Measurements from ENCODE around the gene URB2. TPM values are rescaled to one million over a fixed set of nuclear protein-coding genes. Genes with fewer than 3 reads are reported as not detected.
A peak's percentile ranks its signal among the peaks of the same experiment; 100 is the strongest.

The URB2 gene
- total and polyA plus RNA-seq, 2 of the 13 experiments (the other 11 are each of a cell fraction or from before 2014, with no cell fraction given): 4.0 to 17.6 TPM

DNA sequence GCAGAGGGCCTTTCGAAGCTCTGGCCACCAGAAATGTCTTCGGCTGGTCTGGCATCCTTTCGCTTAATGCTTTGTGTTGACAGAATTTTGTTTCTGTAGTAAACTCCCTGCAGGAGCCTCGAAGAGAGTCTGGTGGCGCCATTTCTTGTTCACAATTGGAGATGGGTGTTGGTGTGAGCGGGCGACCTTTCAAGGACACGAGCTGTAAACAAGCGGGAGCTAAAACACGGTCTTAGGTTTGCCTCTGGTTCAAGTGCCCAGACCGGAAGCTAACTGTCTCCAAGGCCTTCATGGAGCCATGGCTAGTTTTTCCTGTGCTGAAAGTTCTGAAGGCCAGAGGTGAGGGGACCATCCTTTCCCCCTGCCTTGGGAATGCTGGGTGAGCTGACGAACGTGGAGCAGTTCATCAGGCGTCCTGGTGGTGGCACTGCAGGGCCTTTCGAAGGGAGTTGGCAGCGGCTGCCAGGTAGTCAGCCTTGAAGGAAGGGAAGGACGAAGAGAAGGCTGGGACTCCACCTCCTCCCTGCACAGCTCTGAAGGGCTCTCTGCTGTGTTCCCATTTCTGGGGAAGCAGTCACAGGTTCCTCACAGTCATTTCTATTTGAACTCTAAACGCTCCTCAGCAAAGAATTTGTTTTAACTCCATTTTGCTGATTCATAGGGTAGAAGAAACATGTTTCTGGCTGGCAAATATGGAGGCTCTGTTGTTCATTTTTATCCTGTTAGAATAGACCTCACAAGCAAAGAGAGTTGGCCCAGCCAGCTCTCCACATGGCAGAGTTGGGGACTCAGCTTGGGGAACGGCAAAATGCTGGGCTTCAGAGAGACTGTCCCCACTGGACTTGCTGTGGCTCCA is 35.2 kb downstream of the URB2 start:
- H3K9me3 ChIP-seq (ENCODE audit: low read length): no peaks in the 10 kb centered on the region
- ChIA-PET CTCF (ENCODE audit: low intra/inter-chr PET ratio, low total read pairs) (interaction anchor here (2.2 kb wide), 1 partner anchor 649 kb away, joined by 14 read pairs; no protein-coding TSS in a partner anchor), POLR2A (no interaction called here)
- peak; percentile 94 for ATAC-seq
- H3K27me3 ChIP-seq (ENCODE audit: control insufficient read depth in 1 of 2, insufficient read depth in 2 of 2, low read length in 2 of 2): no peaks in the 10 kb centered on the region
- H3K9ac ChIP-seq (ENCODE audit: insufficient read depth, low read depth, low read length): no peak overlapping the region
- H3K79me2 ChIP-seq (ENCODE audit: insufficient read depth, low read length): no peaks in the 10 kb centered on the region
- intact Hi-C loops (cut with micrococcal nuclease; ENCODE audit: unreplicated experiment): loop anchor here (1.0 kb wide), 1 partner anchor 649 kb away; no protein-coding TSS in a partner anchor
- H3K27ac ChIP-seq (ENCODE audit: extremely low read length, insufficient read depth, low read length): no peak overlapping the region
- peak; percentile 43 for FAIRE-seq
- H4K20me1 ChIP-seq (ENCODE audit: insufficient read depth, low read length): no peaks in the 10 kb centered on the region
- H3K4me2 ChIP-seq (ENCODE audit: low read depth, low read length): no peak overlapping the region
- no peak overlapping the region for H3K4me3 ChIP-seq (replicated peaks in 1 of 3; ENCODE audit: insufficient read depth in 1 of 3, low read depth in 2 of 3, low read length in 3 of 3)
- DNase-seq (ENCODE audit: low spot score): peak; percentile 32
- WGBS (ENCODE audit: low lambda C conversion rate): 79% methylated on average over 18 of the region's 19 CpGs
- peaks cover 7 to 43% of the 10 kb centered on the region in 2 experiments for H3K36me3 ChIP-seq (replicated peaks in 1 of 2; ENCODE audit: control insufficient read depth in 1 of 2, insufficient read depth in 2 of 2, low read length in 2 of 2)
- H2AFZ ChIP-seq (ENCODE audit: low read length): no peak overlapping the region
- no TSS peak for BruUV-seq (replicated peaks)
- no peaks in the 10 kb centered on the region for H3K4me1 ChIP-seq (ENCODE audit: insufficient read depth, low read length)
- in situ Hi-C loops (cut with HindIII; ENCODE audit: extremely low pct_ligation_motif_present, low pct_unique_long_range_greater_than_20kb): loop anchor here (5.0 kb wide), 1 partner anchor 651 kb away; no protein-coding TSS in a partner anchor
- TF ChIP-seq ZNF792 (CRISPR knock-in tag; IDR thresholded peaks at IDR 0.05) (no peak), JUN (CRISPR knock-in tag; IDR thresholded peaks at IDR 0.05) (no peak), XRCC5 (optimal IDR thresholded peaks at IDR 0.05; ENCODE audit: low read length) (peak; percentile 60), ZNF501 (CRISPR knock-in tag; IDR thresholded peaks at IDR 0.05) (no peak), STAG1 (CRISPR knock-in tag; IDR thresholded peaks at IDR 0.05) (peak; percentile 89), ZNF225 (CRISPR knock-in tag; IDR thresholded peaks at IDR 0.05) (no peak), TFE3 (CRISPR knock-in tag; IDR thresholded peaks at IDR 0.05) (no peak), RFXANK (CRISPR knock-in tag; IDR thresholded peaks at IDR 0.05) (no peak), ZBTB38 (CRISPR knock-in tag; IDR thresholded peaks at IDR 0.05) (peak; percentile 13; the same call in 1 of the 2 replicates), ZBTB33 (CRISPR knock-in tag; IDR thresholded peaks at IDR 0.05) (peak; percentile 54; the same call in 1 of the 2 replicates), ONECUT2 (CRISPR knock-in tag; IDR thresholded peaks at IDR 0.05) (no peak), CHD4 (IDR thresholded peaks at IDR 0.05; ENCODE audit: borderline replicate concordance, low read length) (no peak), ZNF614 (CRISPR knock-in tag; IDR thresholded peaks at IDR 0.05; ENCODE audit: borderline replicate concordance) (no peak), ZNF724P (CRISPR knock-in tag; IDR thresholded peaks at IDR 0.05; ENCODE audit: borderline replicate concordance) (no peak)
- TF ChIP-seq, protein P1, sequence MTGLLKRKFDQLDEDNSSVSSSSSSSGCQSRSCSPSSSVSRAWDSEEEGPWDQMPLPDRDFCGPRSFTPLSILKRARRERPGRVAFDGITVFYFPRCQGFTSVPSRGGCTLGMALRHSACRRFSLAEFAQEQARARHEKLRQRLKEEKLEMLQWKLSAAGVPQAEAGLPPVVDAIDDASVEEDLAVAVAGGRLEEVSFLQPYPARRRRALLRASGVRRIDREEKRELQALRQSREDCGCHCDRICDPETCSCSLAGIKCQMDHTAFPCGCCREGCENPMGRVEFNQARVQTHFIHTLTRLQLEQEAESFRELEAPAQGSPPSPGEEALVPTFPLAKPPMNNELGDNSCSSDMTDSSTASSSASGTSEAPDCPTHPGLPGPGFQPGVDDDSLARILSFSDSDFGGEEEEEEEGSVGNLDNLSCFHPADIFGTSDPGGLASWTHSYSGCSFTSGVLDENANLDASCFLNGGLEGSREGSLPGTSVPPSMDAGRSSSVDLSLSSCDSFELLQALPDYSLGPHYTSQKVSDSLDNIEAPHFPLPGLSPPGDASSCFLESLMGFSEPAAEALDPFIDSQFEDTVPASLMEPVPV (CRISPR knock-in tag; IDR thresholded peaks at IDR 0.05): no peak
- TF ChIP-seq, protein P2, sequence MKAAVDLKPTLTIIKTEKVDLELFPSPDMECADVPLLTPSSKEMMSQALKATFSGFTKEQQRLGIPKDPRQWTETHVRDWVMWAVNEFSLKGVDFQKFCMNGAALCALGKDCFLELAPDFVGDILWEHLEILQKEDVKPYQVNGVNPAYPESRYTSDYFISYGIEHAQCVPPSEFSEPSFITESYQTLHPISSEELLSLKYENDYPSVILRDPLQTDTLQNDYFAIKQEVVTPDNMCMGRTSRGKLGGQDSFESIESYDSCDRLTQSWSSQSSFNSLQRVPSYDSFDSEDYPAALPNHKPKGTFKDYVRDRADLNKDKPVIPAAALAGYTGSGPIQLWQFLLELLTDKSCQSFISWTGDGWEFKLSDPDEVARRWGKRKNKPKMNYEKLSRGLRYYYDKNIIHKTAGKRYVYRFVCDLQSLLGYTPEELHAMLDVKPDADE (CRISPR knock-in tag; IDR thresholded peaks at IDR 0.05): no peak
